ENCODE data around the gene UBAC1.

DNA sequence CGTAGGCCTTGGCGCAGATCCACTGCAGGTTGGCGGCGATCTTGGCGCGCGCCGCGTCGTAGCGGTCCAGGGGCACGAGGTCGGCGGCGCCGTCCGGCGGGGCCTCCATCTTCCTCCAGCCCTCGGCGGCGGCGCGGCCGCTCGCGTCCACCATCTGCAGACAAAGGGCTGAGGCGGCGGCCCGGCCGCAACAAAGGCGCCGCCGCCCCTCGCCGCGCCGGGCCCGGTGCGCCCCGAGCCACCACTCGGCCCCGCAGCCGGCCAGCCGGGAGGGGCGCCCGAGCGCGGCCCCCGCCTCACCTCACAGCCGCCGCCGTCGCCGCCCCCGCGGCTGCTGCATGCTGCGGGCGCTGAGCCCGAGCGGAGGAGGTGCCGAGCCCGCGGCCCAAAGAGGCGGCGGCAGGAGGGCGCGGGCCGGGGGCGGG is 54.2 kb downstream of the UBAC1 start:
- TF ChIP-seq POLR2A (IDR thresholded peaks at IDR 0.05; ENCODE audit: low read length) = no peak
- no peak for TF ChIP-seq GATA1 (IDR thresholded peaks at IDR 0.05; ENCODE audit: low read depth, low read length)

Data from erythroblast (primary cell).